LHCN-M2 (cell line): Measurements from ENCODE around the gene THADA. TPM values are rescaled to one million over a fixed set of nuclear protein-coding genes. Genes with fewer than 3 reads are reported as not detected.

Source experiments
- DNase-seq: peaks from one replicate; pipeline ENCODE4 v3.0.0-alpha.2; 2012; ENCODE audit warnings: low read depth
- total RNA-seq: library from RNA; depleted of rRNA; stranded (reverse); fragments of >200 nt; gene quantifications from 2 replicates; pipeline ENCODE4 v1.2.3, GENCODE V29; 2014

Gene THADA
- total RNA-seq, 1 experiment from 2014 or later: 20.2 TPM

DNA sequence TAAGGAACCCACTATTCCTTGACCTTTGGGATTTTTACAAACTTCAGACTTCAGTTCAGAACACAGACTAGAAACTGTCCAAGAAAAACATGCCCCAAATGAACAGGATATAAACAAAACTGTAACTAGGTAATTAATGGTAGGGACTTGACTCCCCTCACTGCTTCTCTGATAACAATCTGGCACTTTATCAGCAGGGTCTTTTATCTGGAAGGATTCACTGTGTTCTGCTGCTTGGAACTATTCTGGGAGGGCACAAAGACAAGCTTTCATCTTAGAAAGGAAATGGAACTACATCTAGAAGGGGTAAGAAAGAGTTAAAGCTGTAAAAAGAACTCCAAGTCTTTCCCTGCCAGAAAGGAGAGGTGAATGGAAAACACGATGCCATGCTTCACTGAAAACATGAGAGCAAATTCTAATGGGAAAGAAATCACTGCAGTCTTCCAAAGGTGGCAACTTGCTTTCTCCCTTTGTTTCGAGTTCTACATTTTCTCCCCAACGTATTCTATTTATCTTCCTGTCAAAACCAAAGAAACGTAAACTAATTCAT lies 181.2 kb downstream of the THADA start:
- DNase-seq: no peak

DNA sequence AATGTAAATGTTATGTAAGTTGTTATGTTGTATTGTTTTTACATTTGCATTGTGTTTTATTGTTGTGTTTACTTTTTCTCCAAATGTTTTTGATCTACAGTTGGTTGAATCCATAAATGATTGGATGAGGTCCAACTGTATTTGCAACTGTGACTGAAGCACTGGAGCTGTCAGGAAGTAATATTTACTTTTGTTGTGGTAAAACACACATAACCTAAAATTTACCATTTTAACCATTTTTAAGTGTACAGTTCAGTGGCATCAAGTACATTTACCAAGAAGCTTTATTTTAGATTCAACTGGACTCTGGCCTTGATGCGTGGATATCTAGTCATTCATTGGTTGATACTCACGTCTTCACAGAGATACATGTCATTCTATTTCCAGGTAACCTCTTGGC lies 181.8 kb downstream of the THADA start:
- no peak for DNase-seq

DNA sequence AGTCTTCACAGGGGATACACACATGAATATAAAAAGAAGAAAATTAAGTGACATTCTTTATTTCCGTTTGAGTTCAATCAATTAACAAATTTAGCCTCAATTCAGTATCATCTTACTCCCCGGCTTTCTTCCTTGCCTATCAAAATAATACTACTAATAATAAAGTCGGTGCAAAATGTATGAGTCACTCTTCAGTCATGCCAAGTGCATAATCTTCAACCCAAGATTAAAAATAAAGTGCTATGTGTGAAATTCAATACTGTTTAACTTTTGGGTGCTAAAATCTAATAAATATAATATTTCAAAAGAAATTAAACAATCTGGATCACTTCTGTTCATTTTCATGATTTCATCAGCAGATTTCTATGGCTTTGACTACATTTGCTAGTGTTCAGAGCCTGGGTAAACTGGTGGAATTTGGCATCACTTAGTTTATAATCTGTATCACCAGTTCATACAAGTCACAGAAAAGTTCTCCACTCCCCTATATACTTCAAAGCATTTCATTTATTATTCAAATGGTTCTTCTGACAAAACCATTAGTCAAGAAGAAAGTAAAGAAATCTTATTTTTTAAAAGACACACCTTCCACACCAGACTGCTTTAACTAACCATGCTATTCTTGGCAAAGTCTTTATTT lies 183.6 kb downstream of the THADA start:
- DNase-seq: peak; percentile 39

DNA sequence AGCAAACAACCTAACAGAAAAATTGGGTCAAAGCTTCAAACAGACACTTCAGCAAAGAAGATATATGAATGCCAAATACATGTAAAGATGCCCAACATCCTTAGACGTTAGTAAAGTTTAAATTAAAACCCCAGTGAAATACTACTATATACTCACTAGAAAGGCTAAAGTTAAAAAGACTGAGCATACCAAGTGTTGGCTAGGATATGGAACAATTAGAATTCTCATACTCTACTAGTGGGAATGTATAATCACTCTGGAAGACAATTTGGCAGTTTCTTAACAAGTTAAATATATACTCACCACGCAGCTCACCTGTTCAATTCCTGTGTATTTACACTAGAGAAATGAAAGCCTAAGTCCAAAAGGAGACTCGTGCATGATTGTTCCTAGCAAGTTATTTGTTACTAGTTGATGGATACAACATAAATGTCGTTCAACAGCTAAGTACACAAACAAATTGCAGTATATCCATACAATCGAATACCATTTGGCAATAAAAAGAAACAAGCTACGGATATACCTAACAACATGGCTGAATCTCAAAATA lies 185.7 kb downstream of the THADA start:
- DNase-seq: no peak

DNA sequence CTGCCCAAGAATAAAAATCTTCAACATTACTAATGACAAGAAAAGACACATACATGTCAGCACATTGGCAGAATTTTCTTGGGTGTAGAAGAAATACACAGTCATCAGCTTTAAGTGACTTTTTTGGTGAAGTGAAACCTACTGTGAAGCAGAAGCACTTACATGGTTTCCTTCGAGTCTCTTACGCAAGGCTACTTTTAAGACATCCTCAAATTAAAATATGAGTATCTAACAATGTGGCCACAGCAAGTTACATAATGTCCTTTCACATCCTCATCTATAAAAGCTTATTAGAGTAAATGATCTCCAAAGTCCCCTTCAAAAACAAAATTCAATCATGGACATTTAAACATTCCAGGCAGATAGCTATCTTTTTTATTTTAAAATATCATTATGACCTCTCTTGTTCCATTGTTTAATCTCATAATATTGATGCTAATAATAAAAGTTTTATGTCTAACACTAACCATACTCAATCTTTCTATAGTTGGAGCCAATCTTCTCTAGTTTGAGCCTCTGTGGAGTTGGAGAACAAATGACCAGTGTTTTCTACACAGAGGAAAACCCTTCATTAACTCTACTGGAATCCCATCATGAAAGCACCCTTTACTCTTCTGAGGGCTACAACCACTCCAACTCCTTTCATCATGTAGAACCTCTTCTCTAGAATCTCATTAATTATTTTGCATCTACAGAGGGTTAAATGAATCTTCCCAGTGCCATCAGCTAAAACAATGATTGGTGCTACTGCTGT lies 187.3 kb downstream of the THADA start:
- no peak for DNase-seq

DNA sequence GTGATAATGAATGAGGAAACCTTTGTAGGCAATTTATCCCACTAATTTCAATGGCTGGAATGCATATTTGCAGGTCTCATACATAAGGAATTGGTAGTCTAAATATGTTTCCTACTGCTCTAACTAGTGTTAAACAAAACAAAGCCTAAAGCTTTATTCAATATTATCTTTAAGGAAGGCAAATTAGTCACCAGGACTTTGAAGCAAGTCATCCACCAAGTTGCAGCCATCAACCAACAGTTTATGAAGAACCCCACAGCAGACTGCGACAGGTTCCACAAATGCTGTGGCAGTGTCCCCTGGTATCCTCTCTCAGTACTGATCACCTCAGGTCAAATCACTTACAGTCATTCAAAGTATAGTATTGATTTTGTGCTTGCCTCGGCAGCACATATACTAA lies 187.9 kb downstream of the THADA start:
- no peak for DNase-seq

DNA sequence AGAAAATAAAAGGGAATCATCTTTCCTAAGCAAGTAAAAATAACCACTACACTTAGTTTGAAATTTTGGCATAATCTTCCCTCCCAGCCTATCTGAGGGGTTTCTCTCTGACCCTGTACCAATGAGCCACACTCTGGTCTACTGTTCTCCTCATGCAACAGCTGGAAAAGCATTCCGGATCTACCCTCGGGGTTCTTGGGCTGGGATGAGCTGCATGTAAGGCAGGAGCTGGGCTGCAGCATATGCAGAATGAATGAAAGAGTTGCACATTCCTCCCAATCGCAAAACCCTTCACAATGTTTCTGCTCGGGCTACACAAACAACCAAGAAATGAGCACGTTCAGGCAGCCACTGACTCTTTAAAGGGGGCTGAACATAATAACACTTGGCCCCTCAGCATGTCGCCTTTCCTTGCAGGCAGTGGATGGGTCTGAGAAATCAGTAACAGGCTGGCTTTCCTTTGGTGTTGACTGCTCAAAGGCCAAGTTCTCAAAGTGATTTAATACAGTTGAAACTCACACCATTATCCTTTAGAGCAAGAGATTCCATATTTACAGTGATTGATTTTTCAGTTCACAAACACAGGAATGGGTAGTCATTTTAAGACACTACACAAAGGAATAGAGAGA lies 189.1 kb downstream of the THADA start:
- DNase-seq: peak; percentile 77

DNA sequence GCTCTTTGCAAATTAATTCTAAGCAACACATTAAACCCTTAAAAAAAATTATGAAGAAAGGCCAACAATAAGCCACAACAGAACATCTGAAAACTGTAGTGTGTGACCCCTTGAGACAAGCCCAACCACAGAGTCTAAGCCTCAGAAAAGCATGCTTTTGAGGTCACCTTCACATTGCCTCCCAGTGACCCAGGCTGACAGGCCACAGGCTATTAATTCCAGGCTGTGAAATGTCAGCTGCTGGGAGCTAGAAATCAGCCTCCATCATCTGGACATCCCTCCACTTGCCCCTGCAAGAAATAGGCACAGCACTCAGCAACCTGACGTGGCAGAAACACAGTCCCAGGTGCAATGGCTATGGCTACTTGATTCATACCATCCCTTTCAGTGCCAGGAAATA lies 190.0 kb downstream of the THADA start:
- DNase-seq: peak; percentile 63

DNA sequence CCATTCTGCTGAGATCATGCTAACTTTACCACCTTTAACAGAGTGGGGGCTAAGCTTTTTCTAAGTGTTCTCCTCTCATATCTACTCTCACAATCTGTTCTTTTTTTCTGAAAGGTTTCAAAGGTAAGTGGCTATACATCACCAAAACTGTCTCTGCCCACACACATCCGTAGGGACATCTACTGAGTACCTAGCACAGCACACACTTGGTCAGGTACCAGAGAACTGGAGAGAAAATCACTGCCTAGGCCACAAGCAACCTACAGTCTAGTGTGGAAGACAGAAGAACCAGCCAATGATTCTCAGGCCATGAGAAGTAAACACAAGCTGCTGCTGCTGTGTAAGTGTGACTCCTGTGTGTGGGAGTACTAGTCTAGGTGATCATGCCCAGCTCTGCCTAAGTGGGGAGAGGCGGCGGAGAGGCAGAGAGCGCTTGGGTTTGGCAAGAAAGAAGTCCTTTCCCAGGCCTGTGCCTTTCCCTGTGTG lies 193.3 kb downstream of the THADA start:
- DNase-seq: no peak

DNA sequence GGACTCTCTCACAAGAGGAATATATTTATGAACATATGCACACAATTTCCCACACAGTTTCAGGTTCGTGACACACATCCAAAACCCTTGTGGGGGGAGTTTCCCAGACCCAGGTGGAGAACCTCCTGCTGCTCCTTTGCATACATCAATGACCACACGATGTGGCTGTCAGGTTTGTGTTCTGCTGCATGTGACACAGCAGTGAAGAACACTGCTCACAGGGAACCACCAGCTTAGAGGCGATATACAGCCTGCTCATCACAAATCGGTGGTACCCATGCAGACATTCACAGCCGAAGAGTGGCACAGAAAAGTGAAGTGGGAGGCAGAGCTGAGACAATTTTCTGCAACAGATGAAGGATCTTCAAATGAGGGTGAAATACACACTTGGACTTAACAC lies 193.8 kb downstream of the THADA start:
- no peak for DNase-seq

DNA sequence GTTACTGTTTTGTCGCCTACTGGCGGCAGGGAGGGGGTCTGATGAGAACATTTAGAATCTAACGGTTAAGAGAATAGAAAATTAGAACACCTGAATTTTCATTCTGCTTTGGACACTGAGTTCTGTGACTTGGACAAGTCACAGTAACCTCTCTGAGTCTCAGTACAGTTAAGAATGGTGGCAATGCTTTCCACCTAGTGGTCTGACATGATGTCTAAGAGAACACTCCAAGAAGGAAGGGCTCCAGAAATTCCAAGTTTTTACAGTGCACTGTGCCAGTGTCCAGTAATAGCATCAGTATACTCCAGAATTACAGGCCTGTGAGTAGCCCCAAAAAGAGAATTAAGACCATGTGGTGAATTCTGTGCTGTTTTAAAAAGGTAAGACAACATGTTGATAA lies 195.3 kb downstream of the THADA start:
- DNase-seq: no peak

DNA sequence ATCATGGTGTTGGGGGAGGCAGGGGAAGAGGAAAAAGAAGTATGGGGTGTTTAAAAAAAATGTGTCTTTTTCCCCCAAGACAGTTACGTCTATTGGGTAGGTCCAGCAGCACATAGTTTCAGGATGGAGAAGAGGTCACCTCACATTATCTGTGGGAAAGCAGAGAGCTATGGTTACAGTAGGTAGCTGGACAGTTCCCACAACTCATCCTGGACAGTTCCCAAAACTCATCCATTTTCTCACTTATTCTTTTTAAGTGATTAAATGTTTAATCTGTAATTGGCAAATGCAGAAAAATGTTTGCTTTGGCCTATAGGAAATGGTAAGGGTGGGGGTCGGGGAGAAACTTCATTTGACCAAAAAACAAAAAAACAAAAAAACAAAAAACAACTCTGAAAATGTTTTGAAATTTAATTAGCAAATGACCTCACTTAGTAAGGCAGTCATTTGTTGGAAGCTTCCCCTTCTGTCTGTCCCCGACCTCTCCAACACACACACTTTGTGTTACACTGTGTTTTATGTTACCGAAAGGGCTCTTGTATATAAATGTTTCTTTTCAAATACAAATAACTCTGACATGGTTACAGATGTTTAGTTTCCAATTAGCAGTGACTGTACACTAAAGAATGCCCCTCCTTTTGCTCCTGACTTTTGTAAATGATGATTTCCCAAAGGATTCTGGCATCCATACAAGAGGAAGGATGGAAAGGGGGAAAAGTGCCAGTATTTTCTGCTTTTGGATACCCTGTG lies 196.1 kb downstream of the THADA start:
- DNase-seq: peak; percentile 44

DNA sequence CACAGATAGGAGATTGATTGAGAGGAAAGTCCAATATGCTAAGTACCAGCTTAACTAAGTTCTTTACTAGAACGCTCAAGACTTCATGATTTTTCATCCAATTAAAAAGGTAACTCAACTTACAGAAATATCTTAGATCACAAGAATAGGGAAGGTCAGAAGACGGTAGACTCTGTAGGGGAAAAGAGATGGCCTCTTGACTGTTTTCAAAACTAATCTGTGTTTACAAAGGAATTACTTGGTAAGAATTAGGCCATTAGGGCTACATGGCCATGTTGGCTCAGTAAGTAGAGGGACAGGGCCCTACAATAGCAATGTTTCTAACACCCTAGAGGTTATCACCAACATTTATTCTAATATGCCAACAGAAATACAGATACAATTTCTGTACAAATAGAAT lies 196.7 kb downstream of the THADA start:
- no peak for DNase-seq

DNA sequence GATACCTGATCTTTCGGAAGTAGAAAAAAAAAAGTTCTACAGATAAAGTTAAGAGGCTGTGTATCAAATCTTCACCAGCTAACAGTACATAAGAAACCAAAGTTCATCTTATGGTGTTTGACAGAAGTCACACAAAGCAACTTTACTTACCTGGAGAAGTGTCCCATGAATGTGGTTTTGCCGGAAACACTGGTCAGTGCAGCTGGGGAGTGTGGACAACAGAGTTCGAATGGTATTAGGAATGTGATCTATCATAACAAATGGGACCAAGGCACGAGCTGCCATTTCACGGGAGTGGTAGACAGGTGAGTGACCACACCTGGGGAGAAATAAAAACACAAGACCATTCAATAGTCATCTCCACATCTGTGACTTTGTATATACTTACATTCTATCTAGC lies 198.0 kb downstream of the THADA start:
- no peak for DNase-seq

DNA sequence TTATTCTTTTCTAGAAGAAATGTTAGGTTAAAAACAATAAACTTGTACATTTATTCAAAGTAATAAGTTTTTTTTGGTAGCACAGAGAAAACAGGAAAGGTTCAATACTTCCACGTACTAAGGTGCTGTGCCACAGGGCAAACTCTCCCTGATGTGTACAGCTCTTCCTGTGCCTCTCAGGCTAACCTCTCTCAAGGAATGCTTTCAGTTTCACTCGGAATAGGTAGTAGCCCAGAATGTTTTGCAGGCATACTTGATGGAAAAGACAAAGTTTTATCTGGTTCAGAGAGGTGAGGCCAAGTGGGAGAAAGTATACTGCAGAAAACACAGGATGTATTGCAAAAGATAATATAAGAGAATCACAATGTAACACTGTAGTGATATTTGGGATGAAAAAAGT lies 198.4 kb downstream of the THADA start:
- no peak for DNase-seq

DNA sequence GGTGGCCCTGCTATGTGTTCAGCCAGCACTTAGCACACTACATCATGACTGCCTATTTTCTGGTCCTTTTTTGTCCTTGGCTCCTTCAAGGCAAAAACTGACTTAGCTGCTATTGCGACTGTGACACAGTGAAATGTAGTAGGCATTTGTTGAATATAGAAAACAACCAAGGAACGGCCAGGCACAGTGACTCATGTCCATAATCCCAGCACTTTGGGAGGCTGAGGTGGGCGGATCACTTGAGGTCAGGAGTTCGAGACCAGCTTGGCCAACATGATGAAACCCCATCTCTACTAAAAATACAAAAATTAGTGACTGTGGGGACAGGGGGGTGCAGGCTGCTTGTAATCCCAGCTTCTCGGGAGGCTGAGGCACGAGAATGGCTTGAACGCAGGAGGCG lies 199.5 kb downstream of the THADA start:
- DNase-seq: peak; percentile 55

DNA sequence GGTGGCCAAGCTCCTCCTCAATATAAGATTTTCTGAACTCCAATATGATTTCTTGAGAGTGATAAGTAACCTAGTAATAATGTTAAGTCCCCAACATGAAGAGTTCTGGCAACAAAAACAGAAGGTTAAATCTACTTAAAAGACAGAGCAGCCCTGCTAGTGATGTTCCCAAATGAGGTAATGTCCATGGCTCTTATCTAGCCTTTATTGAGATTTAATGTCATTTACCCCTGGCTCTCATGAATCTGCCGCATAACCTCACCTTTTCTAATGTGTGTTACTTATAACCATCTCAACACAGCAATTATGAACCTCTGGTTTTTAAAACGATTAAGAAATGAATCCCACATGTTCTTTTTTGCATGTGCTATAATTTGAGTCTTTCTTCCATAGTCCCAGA lies 201.9 kb downstream of the THADA start:
- no peak for DNase-seq

DNA sequence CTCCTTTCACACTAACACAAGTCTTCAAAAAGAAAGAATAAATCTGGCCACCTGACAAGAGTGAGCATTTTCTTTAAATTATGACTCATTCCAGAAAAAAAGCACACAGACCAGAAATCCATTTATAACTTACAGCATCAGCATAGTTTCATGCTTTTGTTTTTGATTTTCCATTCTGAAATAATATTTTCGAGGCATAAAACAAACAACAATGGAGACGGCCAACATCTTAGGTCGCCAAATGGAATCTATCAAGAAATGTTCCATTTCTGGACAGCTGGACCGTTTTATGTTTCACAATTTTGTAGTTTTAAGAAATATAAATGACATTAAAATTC lies 204.0 kb downstream of the THADA start:
- DNase-seq: peak; percentile 50

DNA sequence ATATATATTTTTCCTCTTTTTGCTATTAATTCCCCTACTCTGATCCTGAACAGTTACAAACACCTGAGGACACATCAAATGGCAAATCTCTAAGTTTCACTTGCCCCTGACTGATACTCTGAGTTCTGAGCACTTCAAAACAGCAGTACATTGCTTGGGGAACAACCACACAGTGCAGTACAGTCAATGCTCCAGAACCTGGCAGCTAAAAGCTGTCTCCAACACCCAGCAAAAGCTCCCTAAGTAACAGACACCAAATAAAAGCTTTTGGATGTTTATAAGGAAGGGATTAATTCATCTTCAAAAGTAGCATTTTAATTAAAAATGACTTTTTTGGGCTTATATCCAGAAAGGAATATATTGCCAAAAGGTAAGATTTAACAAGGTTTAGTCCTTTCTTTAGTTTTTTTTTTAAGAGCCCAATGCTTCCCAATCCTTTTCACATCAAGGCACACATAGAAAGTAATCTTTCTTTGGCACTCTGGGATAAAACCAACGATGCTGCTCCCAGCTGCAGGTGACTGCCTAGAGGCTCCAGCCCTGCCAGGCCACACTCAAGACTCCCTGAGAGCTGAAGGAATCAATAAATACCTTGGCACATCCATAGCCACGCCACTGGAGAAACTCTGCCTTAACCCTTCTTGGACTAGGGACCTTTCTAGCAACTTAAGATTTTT lies 204.5 kb downstream of the THADA start:
- no peak for DNase-seq

DNA sequence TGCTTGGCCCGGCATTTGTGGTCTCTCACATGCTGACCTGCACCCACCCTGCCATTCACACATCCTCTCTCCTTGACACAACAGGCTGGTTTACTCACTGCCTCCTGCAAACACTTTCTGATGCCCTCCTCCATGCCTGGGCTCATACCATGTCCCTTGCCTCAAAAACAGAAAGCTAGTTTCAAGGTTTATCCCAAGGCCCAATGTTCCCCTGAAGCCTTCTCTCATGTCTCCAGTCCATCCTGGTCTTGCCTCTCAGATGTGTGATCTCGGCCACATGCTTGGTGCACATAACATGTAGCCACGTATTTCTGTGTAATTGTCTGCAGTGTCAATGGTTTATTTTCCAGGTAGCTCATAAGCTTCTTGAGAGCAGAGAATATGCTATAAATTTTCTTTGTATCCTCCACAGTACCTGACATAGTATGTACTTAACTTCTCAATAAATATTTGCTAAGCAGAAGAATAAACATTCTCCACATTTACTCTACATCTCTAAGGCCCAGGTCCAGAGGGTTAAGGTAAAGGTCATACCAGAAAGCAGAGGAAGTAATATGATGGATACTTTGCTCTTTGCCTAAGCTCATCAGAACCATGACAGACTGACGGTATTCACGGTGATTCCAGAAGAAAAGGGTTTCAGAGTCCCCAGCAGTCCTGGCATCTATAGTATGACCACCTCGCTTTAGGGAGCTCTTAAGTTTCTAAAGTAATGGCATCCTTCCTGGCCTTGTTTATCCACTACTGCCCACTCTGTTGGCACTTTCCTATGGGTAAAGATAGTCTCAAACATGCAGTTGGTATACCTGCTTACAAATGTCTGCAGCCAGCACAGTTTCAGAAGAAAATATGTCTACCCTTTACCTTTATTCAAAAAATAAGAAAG lies 206.0 kb downstream of the THADA start:
- DNase-seq: no peak
